ENCODE results near the gene IFT57. TPM values are rescaled to one million over a fixed set of nuclear protein-coding genes. Genes with fewer than 3 reads are reported as not detected.

The IFT57 gene
- total RNA-seq, 1 donor from 2014 or later = 17.9 TPM

GRCh38 chr3:108200024-108200423 is 22.2 kb downstream of the IFT57 start:
- TF ChIP-seq, protein P1, sequence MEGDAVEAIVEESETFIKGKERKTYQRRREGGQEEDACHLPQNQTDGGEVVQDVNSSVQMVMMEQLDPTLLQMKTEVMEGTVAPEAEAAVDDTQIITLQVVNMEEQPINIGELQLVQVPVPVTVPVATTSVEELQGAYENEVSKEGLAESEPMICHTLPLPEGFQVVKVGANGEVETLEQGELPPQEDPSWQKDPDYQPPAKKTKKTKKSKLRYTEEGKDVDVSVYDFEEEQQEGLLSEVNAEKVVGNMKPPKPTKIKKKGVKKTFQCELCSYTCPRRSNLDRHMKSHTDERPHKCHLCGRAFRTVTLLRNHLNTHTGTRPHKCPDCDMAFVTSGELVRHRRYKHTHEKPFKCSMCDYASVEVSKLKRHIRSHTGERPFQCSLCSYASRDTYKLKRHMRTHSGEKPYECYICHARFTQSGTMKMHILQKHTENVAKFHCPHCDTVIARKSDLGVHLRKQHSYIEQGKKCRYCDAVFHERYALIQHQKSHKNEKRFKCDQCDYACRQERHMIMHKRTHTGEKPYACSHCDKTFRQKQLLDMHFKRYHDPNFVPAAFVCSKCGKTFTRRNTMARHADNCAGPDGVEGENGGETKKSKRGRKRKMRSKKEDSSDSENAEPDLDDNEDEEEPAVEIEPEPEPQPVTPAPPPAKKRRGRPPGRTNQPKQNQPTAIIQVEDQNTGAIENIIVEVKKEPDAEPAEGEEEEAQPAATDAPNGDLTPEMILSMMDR (IDR thresholded peaks at IDR 0.05; ENCODE audit: insufficient read depth, low read length, poor library complexity, severe bottlenecking) = no peak

GRCh38 chr3:108191394-108191793 is 30.8 kb downstream of the IFT57 start:
- Histone ChIP-seq H3K27me3 (ENCODE audit: control insufficient read depth, insufficient read depth, low read length) (no peaks in the 10 kb centered on the region), H3K36me3 (ENCODE audit: control insufficient read depth, insufficient read depth, low read length) (no peaks in the 10 kb centered on the region), H3K4me3 (ENCODE audit: low read depth, low read length) (no peak overlapping the region)
- TF ChIP-seq, protein P1 (IDR thresholded peaks at IDR 0.05; ENCODE audit: insufficient read depth, low read length, poor library complexity, severe bottlenecking) = no peak
- no peak for DNase-seq (ENCODE audit: low read depth)

More at GRCh38 chr3:108200024-108200423, 22.2 kb downstream of the IFT57 start:
- no peak for DNase-seq (ENCODE audit: low read depth)
- no peaks in the 10 kb centered on the region for H3K27me3 ChIP-seq (ENCODE audit: control insufficient read depth, insufficient read depth, low read length)
- H3K4me3 ChIP-seq (ENCODE audit: low read depth, low read length) = no peak overlapping the region
- no peaks in the 10 kb centered on the region for H3K36me3 ChIP-seq (ENCODE audit: control insufficient read depth, insufficient read depth, low read length)

GRCh38 chr3:108190346-108190745 is 31.9 kb downstream of the IFT57 start:
- no peaks in the 10 kb centered on the region for H3K27me3 ChIP-seq (ENCODE audit: control insufficient read depth, insufficient read depth, low read length)
- no peak overlapping the region for H3K4me3 ChIP-seq (ENCODE audit: low read depth, low read length)
- H3K36me3 ChIP-seq (ENCODE audit: control insufficient read depth, insufficient read depth, low read length) = no peaks in the 10 kb centered on the region
- TF ChIP-seq, protein P1 (IDR thresholded peaks at IDR 0.05; ENCODE audit: insufficient read depth, low read length, poor library complexity, severe bottlenecking) = no peak
- DNase-seq (ENCODE audit: low read depth) = no peak

GRCh38 chr3:108189440-108189839 is 32.8 kb downstream of the IFT57 start:
- no peak overlapping the region for H3K4me3 ChIP-seq (ENCODE audit: low read depth, low read length)
- H3K36me3 ChIP-seq (ENCODE audit: control insufficient read depth, insufficient read depth, low read length) = no peaks in the 10 kb centered on the region
- DNase-seq (ENCODE audit: low read depth) = no peak
- no peaks in the 10 kb centered on the region for H3K27me3 ChIP-seq (ENCODE audit: control insufficient read depth, insufficient read depth, low read length)
- TF ChIP-seq, protein P1 (IDR thresholded peaks at IDR 0.05; ENCODE audit: insufficient read depth, low read length, poor library complexity, severe bottlenecking) = no peak

DNA sequence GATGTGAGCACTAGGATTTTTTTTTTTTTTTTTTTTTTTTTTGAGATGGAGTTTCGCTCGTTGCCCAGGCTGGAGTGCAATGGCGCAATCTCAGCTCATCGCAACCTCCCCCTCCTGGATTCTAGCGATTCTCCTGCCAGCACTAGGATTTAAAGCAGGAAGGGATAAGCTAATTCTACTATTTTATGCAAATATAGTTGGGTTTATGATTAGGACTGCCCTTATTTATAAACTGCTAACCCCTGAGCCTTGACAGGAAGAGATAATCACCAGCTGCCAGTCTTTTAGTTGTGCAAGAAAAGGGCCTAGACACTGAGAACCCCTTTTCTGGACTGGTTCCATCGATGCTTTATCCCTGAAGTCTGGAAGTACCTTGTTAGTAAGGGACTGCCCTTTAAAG is 36.7 kb downstream of the IFT57 start:
- TF ChIP-seq, protein P1 (IDR thresholded peaks at IDR 0.05; ENCODE audit: insufficient read depth, low read length, poor library complexity, severe bottlenecking) = no peak
- Histone ChIP-seq H3K27me3 (ENCODE audit: control insufficient read depth, insufficient read depth, low read length) (no peaks in the 10 kb centered on the region), H3K36me3 (ENCODE audit: control insufficient read depth, insufficient read depth, low read length) (no peaks in the 10 kb centered on the region), H3K4me3 (ENCODE audit: low read depth, low read length) (no peak overlapping the region)
- no peak for DNase-seq (ENCODE audit: low read depth)

DNA sequence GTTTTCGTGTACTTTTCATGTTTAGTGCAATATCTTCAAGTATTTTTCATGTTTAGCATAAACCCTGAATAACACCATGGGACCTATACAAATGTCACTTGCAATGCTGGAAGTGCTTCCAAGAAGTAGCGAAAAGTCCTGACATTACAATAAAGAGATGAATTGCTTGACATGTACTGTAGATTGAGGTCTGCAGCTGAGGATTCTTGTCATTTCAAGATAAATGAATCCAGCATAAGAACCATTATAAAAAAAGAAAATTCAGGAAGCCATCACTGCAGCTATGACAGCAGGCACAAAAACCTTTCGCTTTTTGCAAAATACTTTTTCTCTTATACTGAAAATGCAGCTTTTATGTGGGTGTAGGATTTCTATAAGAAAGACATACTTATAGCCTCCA is 37.4 kb downstream of the IFT57 start:
- H3K27me3 ChIP-seq (ENCODE audit: control insufficient read depth, insufficient read depth, low read length) = no peaks in the 10 kb centered on the region
- DNase-seq (ENCODE audit: low read depth) = no peak
- no peak overlapping the region for H3K4me3 ChIP-seq (ENCODE audit: low read depth, low read length)
- TF ChIP-seq, protein P1 (IDR thresholded peaks at IDR 0.05; ENCODE audit: insufficient read depth, low read length, poor library complexity, severe bottlenecking) = no peak
- H3K36me3 ChIP-seq (ENCODE audit: control insufficient read depth, insufficient read depth, low read length) = no peaks in the 10 kb centered on the region

Data from kidney epithelial cell (primary cell).